WI38 (cell line): Measurements from ENCODE around the gene KRT15.

Experiments
- H3K4me3 ChIP-seq: 2 replicates; pipeline ENCODE4 v1.5.1; 2011; ENCODE audit warnings: low read depth, mild to moderate bottlenecking, control low read depth, low read length
- CTCF ChIP-seq: IDR thresholded peaks from 2 replicates; pipeline ENCODE4 v1.5.1; 2012; ENCODE audit warnings: low read depth, mild to moderate bottlenecking, control low read depth, low read length

KRT15 gene

GRCh38 chr17:41537614-41537954 is 18.9 kb upstream of the KRT15 start:
- TF ChIP-seq CTCF: no peak
- no peak overlapping the region for H3K4me3 ChIP-seq

- no peak for TF ChIP-seq CTCF
- H3K4me3 ChIP-seq: no peak overlapping the region
Measured at GRCh38 chr17:41536741-41537613, 18.3 kb upstream of the KRT15 start.

GRCh38 chr17:41535764-41536481 is 17.2 kb upstream of the KRT15 start:
- no peak overlapping the region for H3K4me3 ChIP-seq
- TF ChIP-seq CTCF: no peak

GRCh38 chr17:41534899-41535546 is 16.3 kb upstream of the KRT15 start:
- H3K4me3 ChIP-seq: no peak overlapping the region
- TF ChIP-seq CTCF: no peak

GRCh38 chr17:41533613-41534012 is 14.9 kb upstream of the KRT15 start:
- TF ChIP-seq CTCF: no peak
- no peak overlapping the region for H3K4me3 ChIP-seq

- no peak overlapping the region for H3K4me3 ChIP-seq
- TF ChIP-seq CTCF: no peak
Measured at GRCh38 chr17:41532947-41533570, 14.4 kb upstream of the KRT15 start.
